OCI-LY7 (cell line): ENCODE results near the gene CDAN1. TPM values are rescaled to one million over a fixed set of nuclear protein-coding genes. Genes with fewer than 3 reads are reported as not detected.

Experiments used
- BruUV-seq: library from RNA; stranded (reverse); fragments of 400-500 nt; replicated peaks from 2 replicates; lab custom pipeline; 2021; lab: Mats Ljungman, UMichigan
- CTCF ChIA-PET: fragments of 300-600 bp; sonication (Branson Sonifier 250); formaldehyde crosslinking; loops from one replicate; lab custom pipeline; 2022; ENCODE audit warnings: antibody characterized with exemption; ENCODE audit not compliant: unreplicated experiment; lab: Charles Lee
- POLR2A ChIA-PET: fragments of 300-600 bp; sonication (Branson Sonifier 250); formaldehyde crosslinking; loops from one replicate; lab custom pipeline; 2022; ENCODE audit warnings: antibody characterized with exemption; lab: Charles Lee
- DNase-seq: peaks from one replicate; pipeline ENCODE4 v3.0.0-alpha.2; 2015; ENCODE audit warnings: low spot score
- H2AFZ ChIP-seq: fragments of 200-600 bp; sonication (generic), shearing (Covaris generic); 2 replicates; pipeline ENCODE4 v1.6.1; 2014; ENCODE audit warnings: mild to moderate bottlenecking, antibody characterized with exemption, low read length, moderate library complexity
- H3K27ac ChIP-seq: fragments of 200-600 bp; sonication (generic); 2 replicates; pipeline ENCODE4 v1.5.1; 2014; ENCODE audit warnings: mixed run types, low read depth, mild to moderate bottlenecking, moderate library complexity, low read length, inconsistent platforms; ENCODE audit not compliant: poor library complexity, severe bottlenecking
- H3K36me3 ChIP-seq: fragments of 200-600 bp; sonication (generic); 2 replicates; pipeline ENCODE4 v1.6.1; 2014; ENCODE audit warnings: mild to moderate bottlenecking, antibody characterized with exemption, low read length, moderate library complexity, mixed read lengths; ENCODE audit not compliant: insufficient read depth
- H3K4me1 ChIP-seq: fragments of 200-600 bp; sonication (generic); 2 replicates; pipeline ENCODE4 v1.5.1; 2014; ENCODE audit warnings: mild to moderate bottlenecking, low read length; ENCODE audit not compliant: insufficient read depth, poor library complexity, severe bottlenecking
- H3K4me2 ChIP-seq: fragments of 200-600 bp; sonication (generic); 2 replicates; pipeline ENCODE4 v1.6.1; 2014; ENCODE audit warnings: mild to moderate bottlenecking, low read length
- H3K4me3 ChIP-seq: fragments of 200-600 bp; sonication (generic); 2 replicates; pipeline ENCODE4 v1.5.1; 2014; ENCODE audit warnings: mild to moderate bottlenecking, low read depth, low read length; ENCODE audit not compliant: poor library complexity, severe bottlenecking
- H3K79me2 ChIP-seq: fragments of 200-600 bp; sonication (generic); 2 replicates; pipeline ENCODE4 v1.6.1; 2016; ENCODE audit warnings: low read depth, mild to moderate bottlenecking, low read length, moderate library complexity, mixed read lengths; ENCODE audit not compliant: insufficient read depth
- H3K9me2 ChIP-seq: fragments of 200-600 bp; sonication (generic); 2 replicates; pipeline ENCODE4 v1.6.1; 2016; ENCODE audit warnings: mild to moderate bottlenecking, low read length, mixed read lengths; ENCODE audit not compliant: insufficient read depth
- H3K9me3 ChIP-seq: fragments of 200-600 bp; sonication (generic); 2 replicates; pipeline ENCODE4 v1.6.1; 2014; ENCODE audit warnings: mild to moderate bottlenecking, mixed run types, low read length, mixed read lengths
- H4K20me1 ChIP-seq: fragments of 200-600 bp; sonication (generic); 2 replicates; pipeline ENCODE4 v1.6.1; 2014; ENCODE audit warnings: mild to moderate bottlenecking, antibody characterized with exemption, low read length, moderate library complexity, mixed read lengths; ENCODE audit not compliant: insufficient read depth
- EZH2phosphoT487 ChIP-seq: fragments of 200-600 bp; sonication (generic); IDR thresholded peaks from 2 replicates; pipeline ENCODE4 v1.6.1; 2018; ENCODE audit warnings: low read depth, borderline replicate concordance, mild to moderate bottlenecking, mixed run types, antibody characterized with exemption, low read length, moderate library complexity, mixed read lengths
- intact Hi-C: fragments of 100-400 bp; cut with micrococcal nuclease; formaldehyde crosslinking; loops from one replicate; pipeline ENCODE4 v1.10.0; 2022; ENCODE audit not compliant: unreplicated experiment
- total RNA-seq, 2 experiments: library from RNA; depleted of rRNA in 1 of 2; stranded (reverse); fragments of >200 nt in 1 of 2; shearing (Covaris generic) in 1 of 2; gene quantifications; 2 replicates each; pipeline ENCODE4 v1.2.3, GENCODE V29; 2014 to 2022
- TF ChIP-seq, protein P1 (sequence below): fragments of 200-600 bp; sonication (generic); conservative IDR thresholded peaks from 2 replicates; pipeline ENCODE4 v1.5.1; 2014; ENCODE audit warnings: mild to moderate bottlenecking, antibody characterized with exemption, low read length, moderate library complexity, mixed read lengths

The CDAN1 gene
- total RNA-seq, 2 experiments from 2014 or later = 28.9 to 29.5 TPM

DNA sequence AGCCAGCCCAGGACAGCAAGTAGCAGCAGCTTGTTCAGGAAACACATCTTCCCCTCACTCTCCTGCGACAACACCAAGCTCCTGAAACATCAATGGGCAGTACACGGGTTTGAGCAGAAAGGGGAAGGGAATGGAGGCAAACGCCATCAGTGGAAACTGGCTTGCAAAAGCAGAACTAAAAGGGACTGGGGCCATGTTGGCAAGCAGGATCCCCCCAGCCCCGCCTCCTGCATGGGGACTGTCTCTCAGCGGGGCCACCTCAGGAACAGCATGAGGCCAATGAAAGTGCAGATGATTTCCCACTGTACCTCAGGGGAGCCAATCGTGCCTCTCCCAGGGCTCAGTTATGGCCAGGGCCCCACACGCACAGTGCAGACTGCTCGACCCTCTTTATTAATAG lies 6.8 kb downstream of the CDAN1 start:
- Histone ChIP-seq H3K9me3 (no peaks in the 10 kb centered on the region), H3K4me2 (no peak overlapping the region), H3K4me3 (no peak overlapping the region), H3K79me2 (no peaks in the 10 kb centered on the region), H3K9me2 (no peaks in the 10 kb centered on the region), H3K27ac (no peak overlapping the region), H4K20me1 (no peaks in the 10 kb centered on the region), H3K36me3 (peaks cover 93% of the 10 kb centered on the region), H3K4me1 (peaks cover 16% of the 10 kb centered on the region), H2AFZ (no peak overlapping the region)
- ChIA-PET POLR2A (no interaction called here), CTCF (no interaction called here)
- no TSS peak for BruUV-seq
- intact Hi-C loops = loop anchor here (10.0 kb wide), 1 partner anchor 195 kb away; the partner anchor contains the start of gene TTBK2
- DNase-seq = no peak
- TF ChIP-seq, protein P1, sequence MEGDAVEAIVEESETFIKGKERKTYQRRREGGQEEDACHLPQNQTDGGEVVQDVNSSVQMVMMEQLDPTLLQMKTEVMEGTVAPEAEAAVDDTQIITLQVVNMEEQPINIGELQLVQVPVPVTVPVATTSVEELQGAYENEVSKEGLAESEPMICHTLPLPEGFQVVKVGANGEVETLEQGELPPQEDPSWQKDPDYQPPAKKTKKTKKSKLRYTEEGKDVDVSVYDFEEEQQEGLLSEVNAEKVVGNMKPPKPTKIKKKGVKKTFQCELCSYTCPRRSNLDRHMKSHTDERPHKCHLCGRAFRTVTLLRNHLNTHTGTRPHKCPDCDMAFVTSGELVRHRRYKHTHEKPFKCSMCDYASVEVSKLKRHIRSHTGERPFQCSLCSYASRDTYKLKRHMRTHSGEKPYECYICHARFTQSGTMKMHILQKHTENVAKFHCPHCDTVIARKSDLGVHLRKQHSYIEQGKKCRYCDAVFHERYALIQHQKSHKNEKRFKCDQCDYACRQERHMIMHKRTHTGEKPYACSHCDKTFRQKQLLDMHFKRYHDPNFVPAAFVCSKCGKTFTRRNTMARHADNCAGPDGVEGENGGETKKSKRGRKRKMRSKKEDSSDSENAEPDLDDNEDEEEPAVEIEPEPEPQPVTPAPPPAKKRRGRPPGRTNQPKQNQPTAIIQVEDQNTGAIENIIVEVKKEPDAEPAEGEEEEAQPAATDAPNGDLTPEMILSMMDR = no peak
- no peak for TF ChIP-seq EZH2phosphoT487

DNA sequence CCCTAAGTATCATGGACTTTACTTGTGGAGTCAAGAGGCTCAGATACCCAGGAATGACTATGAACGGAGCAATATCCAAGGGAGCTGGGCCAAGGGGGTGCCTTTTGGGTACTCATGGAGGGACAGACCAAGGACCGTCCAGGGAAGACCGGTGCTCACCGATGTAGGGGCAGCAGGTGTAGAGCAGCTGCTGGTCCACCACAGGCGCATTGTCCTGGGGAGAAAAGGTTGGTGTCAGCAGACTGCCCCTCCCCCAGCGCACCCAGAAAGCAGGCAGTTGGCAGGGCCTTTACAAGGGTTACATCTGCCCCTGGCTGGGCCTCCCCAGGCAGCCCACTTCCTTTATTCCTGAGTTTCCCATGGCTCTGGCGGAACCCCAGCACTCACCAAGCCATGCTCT lies 7.5 kb downstream of the CDAN1 start:
- H3K9me2 ChIP-seq = no peaks in the 10 kb centered on the region
- no peak overlapping the region for H3K27ac ChIP-seq
- H3K9me3 ChIP-seq = no peaks in the 10 kb centered on the region
- intact Hi-C loops = no loop called here
- no peaks in the 10 kb centered on the region for H3K79me2 ChIP-seq
- ChIA-PET POLR2A (interaction anchor here (0.6 kb wide), 1 partner anchor 11 kb away, joined by 3 read pairs; no protein-coding TSS in a partner anchor), CTCF (no interaction called here)
- DNase-seq = no peak
- no peak overlapping the region for H3K4me3 ChIP-seq
- no peak for TF ChIP-seq EZH2phosphoT487
- TF ChIP-seq, protein P1 = no peak
- peaks cover 95% of the 10 kb centered on the region for H3K36me3 ChIP-seq
- H2AFZ ChIP-seq = no peak overlapping the region
- no peaks in the 10 kb centered on the region for H4K20me1 ChIP-seq
- no TSS peak for BruUV-seq
- H3K4me1 ChIP-seq = peaks cover 9% of the 10 kb centered on the region
- no peak overlapping the region for H3K4me2 ChIP-seq

DNA sequence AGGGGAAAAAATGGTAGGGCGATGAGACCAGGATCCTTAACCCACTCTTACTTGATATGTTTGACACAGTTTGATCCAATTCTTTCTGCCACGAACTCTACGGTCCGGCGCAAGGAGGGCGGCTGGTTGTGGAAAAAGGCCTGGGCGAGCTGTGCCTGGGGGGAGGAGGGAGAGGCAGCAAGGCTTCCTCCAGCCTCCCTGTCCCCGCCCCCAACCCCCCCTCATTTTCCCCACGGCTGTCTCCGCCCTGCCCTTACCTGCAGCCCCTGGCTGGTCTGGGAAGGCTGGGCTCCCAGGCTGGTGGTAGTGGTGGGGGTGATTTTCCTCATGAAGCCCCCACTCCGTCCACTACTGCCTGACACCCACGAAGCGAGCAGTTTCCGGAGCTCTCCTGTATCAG lies 8.0 kb downstream of the CDAN1 start:
- intact Hi-C loops = no loop called here
- Histone ChIP-seq H3K4me1 (peaks cover 5% of the 10 kb centered on the region), H2AFZ (no peak overlapping the region), H3K9me2 (no peaks in the 10 kb centered on the region), H3K27ac (no peak overlapping the region), H3K9me3 (no peaks in the 10 kb centered on the region), H3K79me2 (no peaks in the 10 kb centered on the region), H4K20me1 (no peaks in the 10 kb centered on the region), H3K4me3 (no peak overlapping the region), H3K4me2 (no peak overlapping the region), H3K36me3 (peaks cover 97% of the 10 kb centered on the region)
- BruUV-seq = no TSS peak
- no peak for TF ChIP-seq EZH2phosphoT487
- TF ChIP-seq, protein P1 = no peak
- ChIA-PET POLR2A (no interaction called here), CTCF (no interaction called here)
- no peak for DNase-seq
